Activated CD8-positive, alpha-beta memory T cell treated with anti-CD3 and anti-CD28 coated beads, Interleukin-2, amount 50 U/mL, for 4 hours (primary cell): ENCODE data around the gene OSER1.

Experiments used
- DNase-seq: peaks from one replicate; pipeline ENCODE4 v3.0.0-alpha.2; 2020

Gene OSER1

DNA sequence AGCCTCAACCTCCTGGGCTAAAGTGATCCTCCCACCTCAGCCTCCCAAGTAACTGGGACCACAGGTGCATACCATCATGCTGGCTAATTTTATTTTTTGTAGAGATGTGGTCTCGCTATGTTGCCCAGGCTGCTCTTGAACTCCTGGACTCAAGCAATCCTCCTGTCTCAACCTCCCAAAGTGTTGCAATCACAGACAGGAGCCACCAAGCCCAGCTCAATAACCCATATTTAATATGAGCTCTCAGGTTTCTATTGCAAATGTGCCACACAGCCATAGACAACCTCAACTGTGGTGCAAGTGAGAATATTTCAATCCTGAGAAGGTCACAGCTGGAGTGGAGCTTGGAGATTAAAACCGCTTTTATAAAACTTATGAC is 38.0 kb downstream of the OSER1 start:
- no peak for DNase-seq

DNA sequence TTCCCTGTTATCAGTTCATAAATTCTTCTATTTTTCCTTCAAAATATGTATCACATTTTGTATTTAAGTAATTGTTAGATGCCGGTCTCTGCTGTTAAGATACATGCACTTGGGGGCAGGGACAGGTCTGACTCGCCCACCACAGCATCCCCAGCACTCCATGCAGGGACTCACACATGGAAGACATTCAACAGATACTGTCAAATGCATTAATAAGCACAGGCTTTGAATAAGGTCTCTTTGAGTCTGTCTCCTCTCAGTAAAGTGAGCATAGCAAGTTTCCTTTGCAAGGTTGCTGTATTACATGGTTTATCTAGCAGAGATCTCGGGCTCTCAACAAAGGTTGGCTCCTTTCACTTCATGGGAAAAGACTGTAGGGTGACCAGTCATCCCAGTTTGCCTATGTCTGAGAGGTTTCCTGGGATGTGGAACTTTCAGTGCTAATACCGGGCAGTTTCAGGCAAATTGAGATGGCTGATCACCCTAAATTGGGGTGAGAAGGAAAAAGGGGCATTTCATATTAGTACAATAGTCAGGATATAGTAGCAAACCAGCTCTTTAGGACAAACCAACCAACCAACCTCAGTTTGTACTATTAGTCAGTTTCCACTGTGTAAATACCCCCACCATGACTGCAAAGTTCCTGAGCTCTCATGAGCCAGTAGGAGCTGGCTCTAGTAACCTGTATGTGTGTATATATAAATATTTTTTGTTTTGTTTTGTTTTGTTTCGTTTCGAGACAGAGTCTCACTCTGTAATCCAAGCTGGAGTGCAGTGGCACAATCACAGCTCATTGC is 38.6 kb downstream of the OSER1 start:
- DNase-seq = no peak

DNA sequence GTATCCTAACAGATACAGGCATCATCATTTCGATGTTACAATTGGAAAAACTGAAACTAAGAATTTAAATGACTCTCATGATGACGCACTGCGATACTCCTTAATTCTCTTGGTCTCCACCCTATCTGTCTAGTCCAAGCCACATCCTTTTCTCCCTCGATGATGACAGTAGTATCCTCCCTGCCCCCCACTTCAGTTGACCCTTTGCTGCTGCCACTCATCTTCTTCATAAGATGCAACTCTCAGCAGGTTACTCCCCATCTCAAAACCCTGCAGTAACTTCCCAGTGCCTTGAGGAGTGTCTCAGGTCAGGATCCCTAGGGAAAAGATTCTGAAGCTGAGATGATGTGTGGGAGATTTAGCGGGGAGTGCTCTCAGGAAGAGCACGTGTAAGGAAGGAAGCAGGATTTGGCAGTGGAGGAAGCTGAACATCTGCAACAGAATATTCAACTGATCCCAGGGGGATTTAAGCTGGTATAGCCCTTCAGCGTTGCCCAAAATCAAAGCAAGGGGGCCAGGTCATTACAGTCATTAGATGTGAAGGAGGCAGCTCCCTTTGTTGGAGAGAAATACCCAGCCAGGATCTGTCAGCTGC is 39.7 kb downstream of the OSER1 start:
- no peak for DNase-seq

DNA sequence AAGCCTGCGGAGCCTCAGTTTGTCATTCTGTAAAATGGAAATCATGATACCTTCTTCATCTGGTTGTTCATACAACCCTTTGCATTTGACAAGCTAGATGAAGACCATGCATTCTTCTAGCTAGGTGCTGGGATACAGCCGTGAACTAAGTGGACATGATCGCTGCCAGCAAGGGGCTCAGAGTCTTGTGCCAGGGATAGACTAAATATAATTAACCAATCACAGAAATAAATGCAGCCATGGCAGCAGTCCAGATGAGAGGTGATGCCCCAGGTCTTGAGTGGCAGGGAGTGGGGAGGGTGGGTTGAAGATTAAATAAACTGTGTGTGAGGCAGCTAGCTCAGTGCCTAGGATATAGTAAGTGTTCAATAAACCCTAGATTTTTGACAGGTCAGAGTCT is 42.8 kb downstream of the OSER1 start:
- DNase-seq = no peak

DNA sequence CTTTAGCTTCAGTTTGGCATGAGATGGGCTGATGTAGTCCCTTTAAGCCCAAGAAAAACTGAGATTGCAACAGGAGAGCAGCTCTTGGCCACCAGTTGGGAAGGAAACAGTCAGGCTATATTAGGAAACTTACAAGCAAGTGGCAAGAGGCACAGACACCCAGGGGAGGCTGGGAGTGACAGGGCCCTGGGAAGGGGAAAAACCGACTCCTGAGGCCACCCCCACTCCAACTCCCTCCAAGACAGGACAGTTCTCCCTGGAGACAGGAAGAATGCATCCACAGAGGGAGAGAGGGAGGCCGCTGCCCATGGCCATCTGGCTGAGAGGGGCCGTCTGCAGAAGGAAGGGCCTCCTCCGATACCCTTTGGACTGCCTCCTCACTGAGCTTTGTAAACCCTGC is 44.1 kb downstream of the OSER1 start:
- DNase-seq = no peak

DNA sequence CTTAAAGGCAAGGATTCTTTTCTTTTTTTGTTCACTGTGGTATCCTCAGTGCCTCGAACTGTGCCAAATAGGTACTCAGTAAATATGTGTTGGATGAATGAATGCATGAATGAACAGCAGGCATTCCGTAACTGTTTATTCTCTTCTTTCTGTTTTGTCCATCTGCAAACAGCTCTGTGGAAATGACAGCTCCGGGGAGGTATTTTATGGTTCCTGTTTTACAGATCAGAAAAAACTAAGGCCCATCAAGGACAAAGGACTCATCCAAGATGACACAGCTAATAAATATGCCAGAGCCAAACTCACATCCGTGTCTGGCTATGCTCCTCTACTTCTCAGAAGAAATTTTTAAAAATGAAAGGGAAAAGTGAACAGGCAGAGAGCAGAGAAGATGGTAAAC is 44.6 kb downstream of the OSER1 start:
- no peak for DNase-seq

DNA sequence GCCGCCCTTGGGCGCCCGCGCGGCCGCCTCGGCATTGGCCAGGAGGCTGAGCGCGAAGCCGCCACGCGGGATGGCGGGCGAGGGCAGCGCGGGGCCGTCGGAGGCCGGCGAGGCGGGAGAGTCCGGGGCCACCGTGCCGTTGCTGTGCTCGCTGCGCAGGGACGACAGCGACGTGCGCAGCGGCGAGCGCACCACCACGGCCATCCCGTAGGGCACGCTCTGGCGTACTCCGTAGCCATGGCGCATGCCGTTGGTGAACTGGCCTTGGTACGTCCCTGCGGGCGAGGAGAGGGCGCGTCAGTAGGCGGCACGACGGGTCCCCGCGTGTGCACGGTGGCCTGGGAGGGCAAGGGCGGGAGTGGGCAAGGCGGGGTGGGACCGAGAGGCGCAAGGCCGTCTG is 50.4 kb downstream of the OSER1 start:
- no peak for DNase-seq

DNA sequence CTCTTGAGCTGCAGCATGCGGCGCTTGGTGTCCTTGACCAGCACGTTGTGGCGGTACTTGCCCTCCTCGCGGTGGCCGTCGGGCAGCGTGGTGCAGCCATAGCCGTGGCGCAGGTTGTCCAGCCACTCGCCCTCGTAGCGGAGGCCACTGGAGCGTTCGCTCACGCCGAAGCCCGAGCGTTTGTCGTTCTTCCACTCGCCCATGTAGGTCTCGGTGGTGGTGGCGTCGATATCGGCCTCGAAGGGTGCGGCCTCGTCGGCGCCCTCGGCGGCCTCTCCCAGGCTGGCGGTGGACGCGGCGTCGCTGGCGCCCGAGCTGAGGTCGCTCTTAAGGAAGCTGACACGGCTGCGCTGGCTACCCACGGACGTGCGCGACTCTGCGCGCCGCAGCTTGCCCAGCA is 50.9 kb downstream of the OSER1 start:
- no peak for DNase-seq

DNA sequence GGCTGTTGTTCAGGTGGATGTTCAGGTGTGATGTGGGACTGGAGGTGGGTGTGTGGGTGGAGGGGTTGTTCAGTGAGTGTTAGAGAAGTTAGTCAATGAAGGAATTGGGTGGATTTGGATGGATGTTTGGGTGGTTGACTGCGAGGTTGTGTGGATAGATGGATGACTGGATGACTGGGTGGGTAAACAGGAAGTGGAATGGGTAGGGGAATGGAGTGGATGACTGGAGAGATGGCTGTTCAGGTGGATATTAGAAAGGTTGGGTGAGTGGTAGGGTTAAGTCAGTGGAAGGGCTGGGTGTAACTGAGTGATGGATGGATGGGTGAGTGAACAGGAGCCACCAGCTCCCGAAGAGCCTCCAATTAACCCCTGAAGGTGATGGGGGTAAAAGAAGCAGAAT is 51.4 kb downstream of the OSER1 start:
- DNase-seq = no peak

DNA sequence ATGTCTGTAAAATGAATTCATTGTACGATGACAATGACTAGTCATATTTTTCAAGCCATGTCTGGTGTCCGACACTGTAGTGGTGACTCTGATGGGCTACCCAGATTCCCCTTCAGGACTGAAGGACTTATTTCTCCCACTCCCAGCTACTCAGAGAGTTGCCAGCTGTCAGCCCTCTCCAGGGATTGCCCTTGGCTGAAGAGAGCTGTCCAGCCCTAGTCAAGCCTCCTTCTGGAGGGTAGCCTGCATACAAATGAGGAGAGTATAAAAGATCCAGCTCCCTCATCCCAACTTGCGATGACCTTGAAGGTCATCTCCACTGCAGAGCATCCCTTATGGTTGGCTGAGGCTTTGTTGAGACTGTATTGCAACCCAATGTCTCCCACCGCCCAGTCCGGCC is 53.5 kb downstream of the OSER1 start:
- DNase-seq = no peak

DNA sequence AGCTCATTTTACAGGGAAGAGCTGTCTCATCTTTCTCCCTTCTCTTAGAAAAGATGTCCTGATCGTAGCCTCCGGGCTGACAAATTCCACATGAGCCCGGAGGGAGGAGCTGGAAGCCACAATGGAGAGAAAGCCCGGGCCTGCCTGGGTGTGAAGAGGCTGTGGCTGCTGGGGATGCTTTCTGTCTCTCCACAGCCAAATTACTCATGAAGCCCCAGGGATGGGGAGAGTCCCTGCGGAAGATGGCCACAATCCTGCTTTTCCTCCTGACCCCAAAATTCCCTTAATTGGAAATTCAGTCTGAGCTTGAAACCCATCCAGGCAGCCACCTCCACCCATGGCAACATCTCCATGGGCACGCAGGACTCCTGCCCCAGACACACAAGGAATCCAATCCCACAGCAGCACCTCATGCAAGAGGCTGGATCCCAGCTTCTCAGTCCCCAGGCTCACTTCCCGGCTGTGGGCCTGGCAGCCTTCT is 56.0 kb downstream of the OSER1 start:
- DNase-seq = no peak

DNA sequence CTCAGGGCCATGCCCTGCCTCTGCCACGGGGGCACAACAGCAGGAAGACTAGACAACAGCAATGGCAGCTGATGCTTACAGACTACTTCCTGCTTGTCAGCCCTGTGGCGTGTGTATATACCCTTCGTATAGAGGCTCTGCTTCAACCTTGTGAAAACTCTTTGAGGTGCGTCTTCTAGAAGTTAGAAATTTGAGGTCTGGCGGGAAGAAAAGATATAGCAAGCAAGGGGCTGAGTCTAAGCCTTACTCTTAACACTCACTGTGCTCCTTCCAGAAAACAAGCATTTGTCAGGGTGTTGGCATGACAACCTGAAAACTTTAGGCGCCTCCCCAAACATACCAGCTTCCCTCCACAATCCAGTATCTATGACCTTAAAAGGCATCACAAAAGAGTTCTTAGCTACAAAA is 56.9 kb downstream of the OSER1 start:
- DNase-seq = no peak

DNA sequence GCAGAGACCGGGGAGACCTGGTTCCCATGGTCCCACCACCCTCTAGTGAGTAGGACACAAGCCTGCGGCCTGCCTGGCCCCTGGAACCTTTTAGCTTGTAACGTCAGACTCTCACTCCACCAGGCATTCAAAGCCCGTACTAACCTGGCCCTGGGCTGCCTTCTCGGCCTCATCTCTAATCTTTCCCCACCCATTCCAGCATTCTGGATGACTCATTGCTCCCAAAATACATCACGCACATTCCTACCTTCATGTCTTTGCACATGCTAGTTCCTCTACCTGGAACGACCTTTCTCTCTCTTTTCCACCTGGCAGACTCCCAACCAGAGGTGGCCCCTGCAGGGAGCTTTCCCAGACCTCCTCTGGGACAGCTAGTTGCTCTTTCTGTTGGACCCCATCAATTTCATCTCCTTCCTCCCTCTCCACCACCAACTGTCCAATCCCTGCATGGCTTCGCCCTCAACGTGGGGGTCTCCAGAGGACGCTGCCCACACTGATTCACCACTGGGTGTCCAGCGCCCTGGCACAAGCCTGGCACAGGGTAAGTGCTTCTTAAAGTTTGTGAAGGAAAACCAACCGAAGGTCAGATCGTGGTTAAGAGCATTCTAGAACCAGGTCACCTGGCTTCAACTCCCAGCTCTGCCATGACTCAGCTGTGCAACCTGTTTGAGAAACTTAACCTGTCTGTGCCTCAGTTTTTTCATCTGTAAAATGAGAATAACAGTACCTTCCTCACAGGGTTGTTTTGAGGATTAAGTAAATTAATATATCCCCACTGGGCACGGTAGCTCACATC is 58.8 kb downstream of the OSER1 start:
- DNase-seq = no peak

DNA sequence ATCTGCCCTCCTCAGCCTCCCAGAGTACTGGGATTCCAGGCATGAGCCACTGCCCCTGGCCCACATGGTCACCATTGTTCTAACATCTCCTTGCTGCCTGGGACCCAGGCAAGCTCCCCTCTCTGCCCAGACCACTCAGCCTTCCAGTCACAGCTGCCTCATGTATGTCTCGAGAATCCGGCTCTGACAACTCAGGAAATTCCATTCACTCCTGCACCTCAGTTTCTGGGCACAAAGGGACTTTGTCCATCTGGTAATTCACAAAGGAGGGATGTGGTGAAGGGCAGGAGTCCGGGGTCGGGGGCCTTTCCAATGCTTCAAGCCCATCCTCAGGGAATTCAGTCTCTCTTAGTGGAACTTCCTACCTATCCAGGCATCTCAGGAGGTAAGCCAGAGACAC is 64.3 kb downstream of the OSER1 start:
- DNase-seq = no peak
